ENCODE data around the gene GDNF. TPM values are rescaled to one million over a fixed set of nuclear protein-coding genes. Genes with fewer than 3 reads are reported as not detected.
"Not testable (repeated sequence)": the region's sequence is repeated elsewhere in the genome, so short reads cannot be mapped to it uniquely, and the experiment has no call there.

GDNF gene
- total RNA-seq, 1 experiment from 2014 or later, result 1.4 TPM

DNA sequence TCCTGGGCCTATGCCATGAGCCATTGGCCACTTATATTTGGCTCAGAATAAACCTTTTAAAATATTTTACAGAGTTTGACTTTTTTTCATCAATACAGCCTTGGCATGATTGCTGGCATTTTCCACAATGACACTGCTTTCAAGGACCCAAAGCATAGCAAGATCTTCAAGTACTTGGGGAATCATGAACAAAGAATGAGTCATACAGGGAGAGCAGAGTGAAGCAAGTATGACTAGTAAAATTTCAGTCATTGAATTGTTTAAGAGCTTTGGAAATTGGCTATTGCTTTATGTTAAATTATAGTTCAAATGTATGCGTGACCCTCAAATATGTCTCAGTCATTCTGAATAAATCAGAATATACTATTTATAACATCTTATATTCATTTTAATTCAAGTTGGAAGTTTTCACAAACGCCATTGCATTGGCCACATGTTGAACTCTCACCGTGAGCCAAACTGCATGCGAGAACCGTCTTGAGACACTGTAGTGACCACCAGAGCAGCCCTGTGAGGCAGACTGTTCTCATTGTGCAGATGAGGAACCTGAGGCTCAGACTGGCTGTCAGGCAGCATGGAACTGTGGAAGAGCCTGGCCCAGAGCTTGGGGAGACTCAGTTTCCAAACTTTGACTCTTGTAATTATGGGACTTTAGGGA is 52.9 kb downstream of the GDNF start:
- DNase-seq (ENCODE audit: low read depth), result peak; percentile 70

DNA sequence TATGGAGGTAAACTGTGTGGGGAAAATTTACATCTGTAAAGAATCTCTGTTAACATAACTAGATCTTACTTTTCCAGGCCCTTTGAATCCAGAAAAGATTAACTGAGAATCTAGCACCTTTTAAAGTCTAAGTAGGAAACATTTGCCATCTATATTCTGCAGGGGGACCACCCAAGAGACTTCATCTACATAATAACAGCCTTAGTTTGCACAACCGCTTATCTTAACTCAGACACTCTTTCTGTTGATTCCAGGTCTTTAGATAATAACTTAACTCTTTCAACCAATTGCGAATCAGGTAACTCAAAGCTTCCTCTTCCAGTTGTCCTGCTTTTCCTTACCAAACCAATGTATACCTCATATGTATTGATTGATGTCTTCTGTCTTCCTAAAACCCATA is 53.4 kb downstream of the GDNF start:
- DNase-seq (ENCODE audit: low read depth), result no peak

DNA sequence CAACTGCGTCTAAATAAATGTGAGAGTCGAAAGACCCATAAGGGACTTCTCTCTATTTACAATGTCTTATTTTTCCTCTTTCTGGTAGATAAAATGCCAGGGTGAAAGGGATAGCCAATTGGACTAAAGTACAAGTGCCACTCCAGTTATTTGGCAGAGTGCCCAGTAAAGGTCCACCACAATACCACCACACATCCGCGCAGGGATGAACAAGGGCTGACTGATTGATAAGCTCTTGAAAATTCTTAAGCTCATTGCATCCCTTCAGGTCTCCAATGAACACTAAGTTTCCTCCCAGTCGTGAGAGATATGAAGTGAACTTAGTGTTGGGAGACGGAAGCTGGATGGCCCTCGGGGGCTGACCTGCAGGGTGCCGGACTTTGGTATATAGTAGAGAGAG is 58.4 kb downstream of the GDNF start:
- DNase-seq (ENCODE audit: low read depth), result not testable (repeated sequence)

GRCh38 chr5:37777432-37778130 is 62.3 kb downstream of the GDNF start:
- DNase-seq (ENCODE audit: low read depth), result peak; percentile 45

DNA sequence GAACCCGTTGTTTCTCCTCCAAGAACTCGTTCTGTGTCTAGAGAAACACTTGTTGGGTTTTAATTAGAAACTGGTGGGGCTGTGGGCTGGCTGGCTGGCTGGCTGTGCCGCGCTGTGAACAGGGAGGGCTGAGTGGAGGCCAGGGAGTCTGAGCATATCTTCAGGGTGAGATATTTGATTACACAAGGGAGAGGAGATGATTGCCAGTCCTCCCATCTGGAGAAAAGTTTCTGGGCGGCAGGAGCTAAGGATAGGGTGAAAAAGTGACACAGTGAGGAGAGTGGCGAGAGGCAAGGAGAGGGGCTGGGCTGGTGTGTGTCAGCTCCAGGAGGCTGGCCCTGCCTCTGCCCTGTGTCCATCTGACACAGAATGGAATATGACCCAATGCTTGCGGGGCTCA is 63.0 kb downstream of the GDNF start:
- DNase-seq (ENCODE audit: low read depth), result no peak

GRCh38 chr5:37774912-37775483 is 64.8 kb downstream of the GDNF start:
- DNase-seq (ENCODE audit: low read depth), result peak; percentile 57

DNA sequence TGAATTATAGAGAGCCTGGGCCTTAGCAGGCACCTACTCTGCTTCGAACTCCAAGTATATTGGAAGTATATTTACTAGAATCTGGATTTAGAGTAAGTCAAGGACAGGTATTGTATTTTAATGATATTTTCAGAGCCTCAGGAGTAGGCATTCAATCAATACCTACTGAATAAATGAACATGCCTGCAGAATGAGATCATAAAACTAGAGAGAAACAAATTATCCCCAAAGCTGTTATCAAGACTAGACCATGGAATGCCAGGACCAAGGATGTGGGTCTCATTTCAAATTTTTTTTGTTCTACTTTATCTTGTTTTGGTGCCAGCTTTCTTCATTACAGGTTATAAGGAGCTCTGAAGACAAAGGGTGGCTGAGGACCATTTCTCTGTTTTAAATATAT is 66.0 kb downstream of the GDNF start:
- no peak for DNase-seq (ENCODE audit: low read depth)

GRCh38 chr5:37772255-37772654 is 67.6 kb downstream of the GDNF start:
- DNase-seq (ENCODE audit: low read depth), result no peak

- peak; percentile 99 for DNase-seq (ENCODE audit: low read depth)
Observed at GRCh38 chr5:37771731-37772130, 68.1 kb downstream of the GDNF start.

DNA sequence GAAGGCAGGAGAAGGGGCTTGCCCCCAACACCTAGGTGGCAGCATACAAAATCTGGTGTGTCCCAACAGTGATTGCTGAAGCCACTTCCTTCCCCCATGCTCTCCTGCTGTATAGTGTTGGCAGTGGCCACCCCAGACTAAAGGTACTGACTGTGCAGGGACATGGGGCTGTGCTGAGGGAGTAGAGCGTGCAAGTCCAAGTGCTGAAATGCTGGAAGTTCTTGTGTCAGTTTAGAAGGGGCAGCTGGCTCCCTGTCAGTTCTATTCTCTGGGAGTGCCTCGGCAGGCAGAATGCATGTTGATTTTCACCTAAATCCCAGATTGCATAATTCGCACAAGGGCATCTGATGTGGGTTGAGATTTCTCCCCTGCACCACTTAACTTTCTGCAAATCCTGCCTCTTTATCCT is 68.6 kb downstream of the GDNF start:
- no peak for DNase-seq (ENCODE audit: low read depth)

DNA sequence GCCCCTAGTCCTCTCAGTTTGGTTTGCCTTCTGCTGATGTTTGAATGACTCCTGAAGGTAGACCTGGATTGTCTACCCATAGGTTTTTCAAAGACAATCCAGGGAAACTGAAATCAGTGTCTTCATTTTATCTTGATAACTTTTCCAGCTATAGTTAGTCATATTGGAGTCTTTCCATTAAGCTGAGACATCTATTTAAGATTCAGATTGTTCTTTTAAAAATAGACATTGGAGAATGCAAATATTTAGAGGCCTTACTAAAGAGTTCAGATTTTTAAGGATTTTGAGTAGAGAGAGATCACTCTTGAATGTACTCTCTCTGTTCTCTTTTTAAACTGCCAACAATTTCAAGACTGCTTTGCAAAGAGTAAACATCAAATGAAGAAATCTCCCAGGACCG is 69.1 kb downstream of the GDNF start:
- DNase-seq (ENCODE audit: low read depth), result no peak

- DNase-seq (ENCODE audit: low read depth), result no peak
Observed at GRCh38 chr5:37769840-37770239, 70.0 kb downstream of the GDNF start.

- DNase-seq (ENCODE audit: low read depth), result no peak
Observed at GRCh38 chr5:37769108-37769507, 70.7 kb downstream of the GDNF start.

- no peak for DNase-seq (ENCODE audit: low read depth)
Observed at GRCh38 chr5:37768371-37768770, 71.5 kb downstream of the GDNF start.

DNA sequence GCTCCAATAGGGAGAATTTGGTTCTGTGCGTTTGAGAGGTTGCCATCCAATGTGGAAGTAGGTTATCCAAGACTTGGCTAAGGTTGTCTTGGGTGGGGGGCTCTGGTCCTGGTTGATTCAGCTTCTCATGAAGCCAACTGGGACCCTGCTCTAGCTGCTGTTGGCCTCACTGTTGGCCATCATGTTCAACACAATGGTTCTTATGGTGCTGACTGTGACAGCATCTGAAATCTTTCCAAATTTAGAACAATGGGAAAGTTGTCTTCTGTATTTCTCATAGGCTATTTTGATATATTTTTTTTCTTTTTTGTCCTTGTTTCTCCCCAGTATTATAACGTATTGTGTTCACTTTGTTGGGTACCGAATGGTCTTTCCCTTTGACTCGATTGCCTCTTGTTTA is 71.9 kb downstream of the GDNF start:
- DNase-seq (ENCODE audit: low read depth), result no peak

GRCh38 chr5:37767251-37767650 is 72.6 kb downstream of the GDNF start:
- DNase-seq (ENCODE audit: low read depth), result no peak

All from HT1080 (cell line).